Osteoblast (primary cell): ENCODE data around the gene GOLM1. TPM values are rescaled to one million over a fixed set of nuclear protein-coding genes. Genes with fewer than 3 reads are reported as not detected.
A peak's percentile ranks its signal among the peaks of the same experiment; 100 is the strongest.

ENCODE experiments used
- DNase-seq: peaks from one replicate; pipeline ENCODE4 v3.0.0; 2011; ENCODE audit warnings: low spot score, mixed read lengths; ENCODE audit not compliant: insufficient read length; ENCODE audit errors: missing footprints
- H2AFZ ChIP-seq: 2 replicates; pipeline ENCODE4 v1.6.0; 2011; ENCODE audit warnings: mild to moderate bottlenecking, low read length
- H3K27ac ChIP-seq: 2 replicates; pipeline ENCODE4 v1.5.1; 2011; ENCODE audit warnings: mild to moderate bottlenecking, low read depth, low read length, moderate library complexity
- H3K27me3 ChIP-seq: 2 replicates; pipeline ENCODE4 v1.6.0; 2012; ENCODE audit warnings: mild to moderate bottlenecking, control low read depth, inconsistent platforms, low read length, moderate library complexity; ENCODE audit not compliant: insufficient read depth
- H3K36me3 ChIP-seq: 2 replicates; pipeline ENCODE4 v1.5.1; 2011; ENCODE audit warnings: mild to moderate bottlenecking, low read length, control low read depth, moderate library complexity; ENCODE audit not compliant: insufficient read depth
- H3K4me1 ChIP-seq: 2 replicates; pipeline ENCODE4 v1.5.1; 2011; ENCODE audit warnings: mild to moderate bottlenecking, low read length, control low read depth, moderate library complexity; ENCODE audit not compliant: insufficient read depth
- H3K4me2 ChIP-seq: 2 replicates; pipeline ENCODE4 v1.6.0; 2011; ENCODE audit warnings: mild to moderate bottlenecking, low read length; ENCODE audit not compliant: insufficient read depth
- H3K4me3 ChIP-seq: fragments of 200-600 bp; sonication (generic); 3 replicates; pipeline ENCODE4 v1.5.1; 2012; ENCODE audit warnings: mild to moderate bottlenecking, low read length, inconsistent platforms; ENCODE audit not compliant: insufficient read depth
- H3K79me2 ChIP-seq: 2 replicates; pipeline ENCODE4 v1.6.0; 2012; ENCODE audit warnings: mild to moderate bottlenecking, low read length, control low read depth, inconsistent platforms; ENCODE audit not compliant: insufficient read depth
- H3K9me3 ChIP-seq: 2 replicates; pipeline ENCODE4 v1.5.1; 2011; ENCODE audit warnings: low read depth, low read length, control low read depth
- H4K20me1 ChIP-seq: 2 replicates; pipeline ENCODE4 v1.6.0; 2012; ENCODE audit warnings: mild to moderate bottlenecking, low read length, control low read depth; ENCODE audit not compliant: insufficient read depth
- total RNA-seq: library from RNA; depleted of rRNA; stranded (reverse); fragments of >200 nt; gene quantifications from 2 replicates; pipeline ENCODE4 v1.2.3, GENCODE V29; 2012
- TF ChIP-seq, protein P1 (sequence below): IDR thresholded peaks from 2 replicates; pipeline ENCODE4 v1.5.1; 2011; ENCODE audit warnings: mild to moderate bottlenecking, low read depth, low read length, moderate library complexity; ENCODE audit errors: extremely low read depth

Gene GOLM1
- total RNA-seq, 1 donor: 85.0 TPM

DNA sequence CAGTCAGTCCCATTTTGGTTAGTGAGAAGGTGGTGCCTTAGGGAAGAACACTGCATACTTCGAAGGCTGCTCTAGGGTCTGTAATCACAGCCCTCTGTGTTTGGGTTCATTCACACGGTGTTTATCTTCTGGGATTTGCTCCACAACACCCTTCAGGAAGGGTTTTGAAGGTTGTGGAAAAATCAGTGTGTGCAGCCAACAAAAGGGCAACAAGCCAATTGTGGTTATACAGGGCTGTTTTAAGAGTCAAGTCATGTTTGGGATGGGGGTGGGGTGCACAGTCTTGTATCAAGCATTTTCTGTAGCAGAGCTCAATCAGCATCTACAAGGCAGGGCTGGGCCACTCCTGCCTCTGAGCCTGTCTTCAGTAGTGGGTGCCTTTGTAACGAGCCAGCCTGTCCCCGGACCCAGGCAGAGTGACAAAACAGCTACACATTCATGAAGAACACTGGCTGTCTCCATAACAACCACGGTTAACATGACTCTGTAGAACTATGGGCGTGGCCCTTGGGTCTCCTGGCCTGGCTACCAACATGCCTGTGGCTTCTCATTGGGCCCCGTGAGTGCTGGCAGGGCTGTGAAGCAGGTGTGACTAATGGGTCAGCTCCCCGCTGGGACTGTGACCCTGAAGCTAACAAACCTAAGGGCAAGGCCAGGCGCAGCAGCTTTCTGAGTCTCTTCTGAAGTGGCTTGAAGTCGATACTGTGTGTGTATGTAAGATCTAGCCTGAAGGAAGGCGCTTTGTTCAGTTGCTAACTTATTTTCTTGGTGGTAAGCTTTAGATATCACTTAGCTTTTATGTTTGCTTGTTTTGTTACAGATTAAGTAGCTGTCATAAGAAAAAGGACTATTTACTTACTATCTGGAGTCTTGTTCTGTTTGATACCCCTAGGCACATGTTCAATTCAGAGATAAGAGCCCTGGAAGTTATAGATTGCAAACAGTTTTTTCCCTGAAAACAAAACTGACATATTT, 27.9 kb upstream of the GOLM1 start:
- peak; percentile 88 for DNase-seq
- no peaks in the 10 kb centered on the region for H3K9me3 ChIP-seq
- H3K27ac ChIP-seq: no peak overlapping the region
- H4K20me1 ChIP-seq: no peaks in the 10 kb centered on the region
- TF ChIP-seq, protein P1, sequence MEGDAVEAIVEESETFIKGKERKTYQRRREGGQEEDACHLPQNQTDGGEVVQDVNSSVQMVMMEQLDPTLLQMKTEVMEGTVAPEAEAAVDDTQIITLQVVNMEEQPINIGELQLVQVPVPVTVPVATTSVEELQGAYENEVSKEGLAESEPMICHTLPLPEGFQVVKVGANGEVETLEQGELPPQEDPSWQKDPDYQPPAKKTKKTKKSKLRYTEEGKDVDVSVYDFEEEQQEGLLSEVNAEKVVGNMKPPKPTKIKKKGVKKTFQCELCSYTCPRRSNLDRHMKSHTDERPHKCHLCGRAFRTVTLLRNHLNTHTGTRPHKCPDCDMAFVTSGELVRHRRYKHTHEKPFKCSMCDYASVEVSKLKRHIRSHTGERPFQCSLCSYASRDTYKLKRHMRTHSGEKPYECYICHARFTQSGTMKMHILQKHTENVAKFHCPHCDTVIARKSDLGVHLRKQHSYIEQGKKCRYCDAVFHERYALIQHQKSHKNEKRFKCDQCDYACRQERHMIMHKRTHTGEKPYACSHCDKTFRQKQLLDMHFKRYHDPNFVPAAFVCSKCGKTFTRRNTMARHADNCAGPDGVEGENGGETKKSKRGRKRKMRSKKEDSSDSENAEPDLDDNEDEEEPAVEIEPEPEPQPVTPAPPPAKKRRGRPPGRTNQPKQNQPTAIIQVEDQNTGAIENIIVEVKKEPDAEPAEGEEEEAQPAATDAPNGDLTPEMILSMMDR: no peak
- H3K36me3 ChIP-seq: no peaks in the 10 kb centered on the region
- no peaks in the 10 kb centered on the region for H3K79me2 ChIP-seq
- peaks cover 7% of the 10 kb centered on the region for H3K27me3 ChIP-seq
- H2AFZ ChIP-seq: peak overlapping the region; percentile 66
- H3K4me3 ChIP-seq: peak overlapping the region; percentile 18
- peak overlapping the region; percentile 60 for H3K4me2 ChIP-seq
- H3K4me1 ChIP-seq: peaks cover 8% of the 10 kb centered on the region

DNA sequence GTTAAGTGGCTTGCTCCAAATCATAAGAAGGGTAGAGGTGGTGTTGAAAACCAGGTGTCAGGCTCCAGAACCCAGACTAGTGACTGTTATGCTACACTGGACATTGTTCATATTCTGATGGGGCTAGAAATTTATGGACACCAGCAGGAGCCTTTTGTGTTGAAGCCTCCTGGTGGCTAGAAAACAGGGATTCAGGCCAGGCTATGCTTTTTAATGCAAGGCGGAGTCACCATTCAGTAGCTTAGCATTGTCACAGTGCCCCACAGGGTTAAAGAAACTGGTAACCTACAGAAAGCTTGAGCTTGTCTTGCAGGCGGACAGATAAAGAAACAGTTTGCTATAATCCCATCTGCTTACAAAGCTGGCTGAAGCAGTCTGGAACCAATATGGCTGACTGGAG, 23.0 kb upstream of the GOLM1 start:
- Histone ChIP-seq H3K4me3 (no peak overlapping the region), H3K36me3 (no peaks in the 10 kb centered on the region), H3K9me3 (no peaks in the 10 kb centered on the region), H3K27me3 (peaks cover 7% of the 10 kb centered on the region), H3K79me2 (no peaks in the 10 kb centered on the region), H3K27ac (no peak overlapping the region), H3K4me2 (no peak overlapping the region), H2AFZ (no peak overlapping the region), H3K4me1 (peaks cover 5% of the 10 kb centered on the region), H4K20me1 (no peaks in the 10 kb centered on the region)
- DNase-seq: no peak
- TF ChIP-seq, protein P1: peak; percentile 19

DNA sequence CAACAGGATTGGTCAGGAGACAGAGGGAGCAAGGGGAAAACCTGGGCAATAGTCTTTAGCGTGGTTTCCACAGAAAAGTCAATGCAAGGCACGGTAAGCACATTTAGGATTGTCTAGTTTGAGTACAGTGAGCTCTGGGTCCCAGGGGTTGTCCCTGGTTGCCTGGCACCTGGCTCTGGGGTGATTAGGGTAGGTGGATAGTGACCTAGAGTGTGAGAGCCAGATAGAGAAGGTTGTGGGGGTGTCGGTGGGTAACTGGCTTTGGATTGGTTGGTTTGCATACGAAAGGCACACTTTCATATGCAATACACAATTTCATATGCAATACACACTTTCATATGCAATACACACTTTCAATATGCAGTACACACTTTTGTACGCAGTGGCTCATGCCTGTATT, 20.1 kb upstream of the GOLM1 start:
- Histone ChIP-seq H3K4me2 (no peak overlapping the region), H3K27me3 (peaks cover 7% of the 10 kb centered on the region), H3K79me2 (no peaks in the 10 kb centered on the region), H2AFZ (no peak overlapping the region), H3K4me1 (no peaks in the 10 kb centered on the region), H3K9me3 (no peaks in the 10 kb centered on the region), H3K4me3 (no peak overlapping the region), H3K27ac (no peak overlapping the region), H4K20me1 (no peaks in the 10 kb centered on the region), H3K36me3 (no peaks in the 10 kb centered on the region)
- no peak for DNase-seq
- TF ChIP-seq, protein P1: no peak

DNA sequence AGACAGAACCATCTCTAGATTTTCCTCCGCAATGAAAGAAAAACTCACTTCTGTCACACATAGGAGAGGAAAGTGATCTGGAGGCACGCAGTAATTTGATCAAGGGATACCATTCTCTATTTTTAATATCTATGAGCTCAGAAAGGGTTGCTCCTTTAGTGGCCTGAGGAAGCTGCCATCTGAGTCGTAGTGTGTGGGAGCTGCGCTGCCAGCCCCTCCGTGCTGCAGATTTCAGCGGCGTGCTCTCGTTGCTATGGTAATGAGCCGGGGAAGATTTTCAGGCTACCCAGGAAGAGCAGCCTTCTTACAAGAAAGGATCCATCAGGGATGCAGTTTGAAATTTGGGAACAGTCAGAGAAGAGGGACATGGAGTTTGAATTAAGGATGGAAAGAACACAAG, 17.1 kb upstream of the GOLM1 start:
- H3K4me3 ChIP-seq: no peak overlapping the region
- H3K79me2 ChIP-seq: no peaks in the 10 kb centered on the region
- H3K36me3 ChIP-seq: no peaks in the 10 kb centered on the region
- no peak overlapping the region for H3K27ac ChIP-seq
- no peaks in the 10 kb centered on the region for H3K9me3 ChIP-seq
- no peaks in the 10 kb centered on the region for H3K27me3 ChIP-seq
- H3K4me2 ChIP-seq: no peak overlapping the region
- H4K20me1 ChIP-seq: no peaks in the 10 kb centered on the region
- no peaks in the 10 kb centered on the region for H3K4me1 ChIP-seq
- H2AFZ ChIP-seq: no peak overlapping the region
- DNase-seq: no peak
- TF ChIP-seq, protein P1: no peak
